ENCODE measurements around the gene JPH4.

Gene JPH4

DNA sequence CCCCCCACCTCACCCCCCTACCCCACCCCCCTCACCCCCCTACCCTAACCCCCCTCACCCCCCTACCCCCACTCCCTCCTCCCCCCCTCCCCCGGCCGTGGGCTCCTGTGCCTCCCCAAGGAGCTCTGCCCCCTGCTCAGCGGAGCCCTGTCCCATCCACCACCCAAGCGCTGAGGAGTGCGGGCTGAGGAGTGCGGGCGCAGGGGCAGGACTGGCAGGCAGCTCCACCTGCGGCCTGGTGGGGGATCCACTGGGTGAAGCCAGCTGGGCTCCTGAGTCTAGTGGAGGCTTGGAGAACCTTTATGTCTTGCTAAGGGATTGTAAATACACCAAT, 2.3 kb upstream of the JPH4 start:
- in situ Hi-C loops (cut with MboI; ENCODE audit: low sequenced_read_pairs) = no loop called here

DNA sequence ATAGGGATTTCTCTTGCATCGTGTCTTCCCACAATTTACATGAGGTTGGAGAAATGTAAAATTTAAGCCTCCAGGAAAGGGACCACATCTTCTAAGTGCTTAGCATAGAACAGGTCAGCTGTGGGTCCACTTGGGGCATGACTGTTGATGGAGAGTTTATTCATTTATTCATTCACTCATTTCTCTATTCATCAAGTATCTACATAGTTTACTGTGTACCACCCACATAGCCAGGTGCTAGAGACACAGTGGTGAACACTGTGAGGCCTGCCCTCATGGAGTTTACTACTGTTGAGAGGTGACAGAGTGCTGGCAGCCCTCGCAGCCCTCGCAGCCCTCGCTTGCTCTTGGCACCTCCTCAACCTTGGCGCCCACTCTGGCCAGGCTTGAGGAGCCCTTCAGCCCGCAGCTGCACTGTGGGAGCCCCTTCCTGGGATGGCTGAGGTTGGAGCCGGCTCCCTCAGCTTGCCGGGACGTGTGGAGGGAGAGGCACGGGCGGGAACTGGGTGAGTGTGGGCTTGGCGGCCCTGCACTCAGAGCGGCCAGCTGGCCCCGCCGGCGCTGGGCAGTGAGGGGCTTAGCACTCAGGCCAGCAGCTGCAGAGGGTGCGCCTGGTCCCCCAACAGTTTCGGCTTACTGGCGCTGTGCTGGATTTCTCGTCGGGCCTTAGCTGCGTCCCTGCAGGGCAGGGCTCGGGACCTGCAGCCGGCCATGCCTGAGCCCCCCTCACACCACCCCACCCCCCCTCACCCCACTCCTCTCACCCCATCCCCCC, 1.7 kb upstream of the JPH4 start:
- in situ Hi-C loops (cut with MboI; ENCODE audit: low sequenced_read_pairs) = no loop called here

DNA sequence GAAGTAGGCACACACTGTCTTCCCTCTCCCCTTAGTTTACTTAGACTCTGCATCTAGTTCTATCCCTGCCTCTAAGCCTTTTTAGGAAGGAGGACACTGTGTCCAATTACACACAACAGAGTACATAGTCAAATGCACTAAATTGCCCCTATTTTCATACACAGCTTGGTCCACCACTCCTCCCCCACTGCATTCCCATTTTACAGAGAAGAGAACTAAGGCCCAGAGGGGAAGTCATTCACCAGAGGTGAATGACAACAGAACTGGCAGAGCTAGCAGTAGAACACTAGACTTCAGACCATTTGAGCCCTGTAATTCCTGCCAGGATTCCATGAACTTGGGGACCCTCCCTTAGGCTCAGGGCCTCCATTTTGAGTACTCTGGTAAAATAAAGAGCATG, 1.1 kb upstream of the JPH4 start:
- in situ Hi-C loops (cut with MboI; ENCODE audit: low sequenced_read_pairs) = no loop called here

DNA sequence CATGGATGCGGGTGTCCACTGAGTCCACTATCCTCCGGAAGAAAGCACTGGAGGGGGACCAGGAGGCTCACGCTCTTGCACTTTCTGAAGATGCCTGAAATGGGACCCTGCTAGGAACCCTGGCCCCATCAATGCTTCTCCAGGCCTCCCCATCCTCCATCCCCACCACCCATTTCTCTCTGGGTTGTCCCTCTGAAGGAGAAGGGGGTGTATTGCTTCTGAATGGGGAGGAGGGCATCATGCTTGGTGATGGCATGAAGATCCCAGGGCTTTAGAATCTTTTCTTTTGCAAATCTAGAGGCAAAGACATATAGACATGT, 681 bp upstream of the JPH4 start:
- in situ Hi-C loops (cut with MboI; ENCODE audit: low sequenced_read_pairs) = no loop called here

DNA sequence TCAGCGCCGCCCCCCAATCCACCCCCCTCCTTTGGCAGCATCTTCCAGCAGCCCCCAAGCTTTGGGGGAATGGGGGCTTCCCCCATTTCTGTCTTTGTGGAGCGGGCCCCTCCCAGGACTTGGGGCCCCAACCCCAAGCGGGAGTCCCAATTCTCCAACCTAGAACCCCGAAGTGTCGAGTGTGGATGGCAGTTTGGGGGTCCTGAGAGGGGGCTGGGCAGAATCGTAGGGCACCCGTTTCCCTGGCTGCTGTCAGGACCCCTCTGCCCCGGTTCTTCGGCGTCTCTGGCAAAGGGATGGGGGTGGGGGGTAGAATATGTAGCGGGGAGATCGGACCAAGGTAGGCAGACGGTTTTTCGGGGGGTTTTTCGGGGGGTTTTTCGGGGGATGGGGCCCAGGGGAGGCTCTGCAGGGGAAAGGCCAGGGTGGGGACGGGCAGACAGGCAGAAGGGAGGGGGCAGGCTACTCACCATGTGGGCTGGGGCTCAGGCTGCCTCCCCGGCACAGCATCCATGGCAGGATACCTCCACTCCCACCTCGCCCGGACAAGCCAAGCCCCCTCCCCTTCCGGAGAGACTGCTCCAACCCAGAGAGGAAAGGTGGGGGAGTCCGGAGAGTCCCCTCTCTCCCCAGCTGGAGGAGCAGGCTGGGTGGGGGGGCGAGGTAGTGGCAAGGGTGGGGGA, 739 bp downstream of the JPH4 start:
- in situ Hi-C loops (cut with MboI; ENCODE audit: low sequenced_read_pairs) = no loop called here

DNA sequence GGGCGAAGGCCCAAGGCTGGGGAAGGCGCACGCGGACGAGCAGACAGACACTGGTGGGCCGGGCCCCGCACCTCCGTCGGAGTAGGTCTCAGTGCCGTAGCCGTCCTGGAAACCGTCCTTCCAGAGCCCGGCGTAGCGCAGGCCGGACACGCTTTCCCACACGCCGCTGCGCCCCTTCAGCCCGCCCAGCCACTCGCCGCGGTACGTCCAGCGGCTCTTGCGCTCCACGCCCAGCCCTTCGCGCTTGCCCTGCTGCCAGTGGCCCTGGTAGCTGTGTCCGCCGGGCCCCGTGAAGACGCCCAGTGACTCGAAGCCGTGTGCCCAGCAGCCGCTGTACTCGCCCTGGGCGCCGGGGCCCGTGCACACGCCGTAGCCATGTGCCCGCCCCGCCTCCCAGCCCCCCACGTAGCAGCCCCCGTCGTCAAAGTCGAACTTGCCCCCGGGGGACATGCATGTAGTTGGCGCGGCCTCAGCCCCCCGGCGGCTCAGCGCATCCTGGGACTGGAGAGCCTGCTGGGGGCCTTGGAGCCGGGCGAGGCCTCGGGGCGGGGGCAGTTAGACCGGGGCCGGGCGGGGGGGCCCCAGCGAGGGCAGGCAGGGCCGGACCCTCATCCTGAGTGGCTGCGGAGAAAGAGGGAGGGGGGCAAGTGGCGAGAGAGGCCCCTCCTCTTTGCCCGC, 1.4 kb downstream of the JPH4 start:
- in situ Hi-C loops (cut with MboI; ENCODE audit: low sequenced_read_pairs) = no loop called here

DNA sequence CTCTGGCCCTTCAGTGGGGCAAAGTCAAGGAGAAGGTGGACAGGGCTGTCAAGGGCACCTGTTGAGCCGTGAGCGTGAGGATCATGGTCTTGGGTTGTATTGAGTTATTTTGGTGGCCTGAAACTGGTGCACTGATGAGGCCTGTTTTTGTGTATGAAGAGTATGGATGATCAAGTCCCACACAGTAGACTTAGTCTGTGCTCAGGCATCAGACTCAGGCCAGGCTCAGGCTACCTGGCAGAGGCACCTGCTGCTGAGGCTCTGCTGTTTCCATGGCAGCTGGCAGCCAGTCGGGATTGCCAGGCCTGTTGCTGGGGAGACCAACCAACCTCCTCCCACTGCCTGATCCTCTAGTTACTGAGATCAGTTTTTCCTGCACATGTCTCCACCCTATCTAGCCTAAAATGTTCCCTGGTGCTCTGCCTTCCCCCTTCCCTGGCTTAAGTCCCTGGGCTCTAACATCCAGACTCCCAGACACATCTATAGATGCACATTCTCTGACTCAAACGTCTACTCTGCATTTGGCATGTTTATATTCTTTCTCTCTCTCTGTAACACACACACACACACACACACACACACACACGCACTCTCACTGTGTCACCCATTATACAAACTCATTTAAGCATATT, 5.1 kb downstream of the JPH4 start:
- in situ Hi-C loops (cut with MboI; ENCODE audit: low sequenced_read_pairs) = no loop called here

DNA sequence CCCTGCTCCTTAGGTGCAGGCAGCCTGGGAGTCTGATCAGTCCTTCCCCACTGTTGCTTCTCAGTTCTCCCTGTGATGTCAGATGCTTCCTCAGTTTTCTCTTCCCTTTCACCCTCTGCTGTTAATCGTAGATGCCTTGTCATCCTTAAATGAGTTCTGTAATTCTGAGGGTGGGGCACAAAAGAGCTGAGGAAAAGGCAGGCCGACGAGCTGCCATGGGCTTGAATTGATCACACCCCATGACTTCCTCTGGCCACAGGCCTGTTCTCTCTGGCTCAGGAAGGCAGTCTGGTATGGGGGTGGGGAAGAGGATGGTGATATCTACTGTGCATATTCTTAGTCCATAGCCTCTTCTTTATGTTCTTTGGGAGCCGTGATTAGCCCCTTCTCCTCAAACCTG, 5.8 kb downstream of the JPH4 start:
- in situ Hi-C loops (cut with MboI; ENCODE audit: low sequenced_read_pairs) = no loop called here

DNA sequence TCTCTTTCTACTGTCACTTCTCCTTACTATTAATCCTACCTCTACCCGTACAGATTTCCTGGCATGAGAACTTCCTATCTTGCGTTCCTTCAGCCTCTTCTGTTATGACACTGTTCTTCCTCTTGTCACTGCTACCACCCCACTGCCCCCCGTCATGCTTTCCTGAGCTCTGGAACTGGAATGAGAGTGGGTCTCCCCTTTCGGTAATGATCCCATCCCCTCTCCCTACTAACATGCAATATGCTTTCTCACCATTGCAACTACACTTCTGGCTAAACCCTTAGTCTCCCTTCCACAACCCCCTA, 6.1 kb downstream of the JPH4 start:
- in situ Hi-C loops (cut with MboI; ENCODE audit: low sequenced_read_pairs) = no loop called here

DNA sequence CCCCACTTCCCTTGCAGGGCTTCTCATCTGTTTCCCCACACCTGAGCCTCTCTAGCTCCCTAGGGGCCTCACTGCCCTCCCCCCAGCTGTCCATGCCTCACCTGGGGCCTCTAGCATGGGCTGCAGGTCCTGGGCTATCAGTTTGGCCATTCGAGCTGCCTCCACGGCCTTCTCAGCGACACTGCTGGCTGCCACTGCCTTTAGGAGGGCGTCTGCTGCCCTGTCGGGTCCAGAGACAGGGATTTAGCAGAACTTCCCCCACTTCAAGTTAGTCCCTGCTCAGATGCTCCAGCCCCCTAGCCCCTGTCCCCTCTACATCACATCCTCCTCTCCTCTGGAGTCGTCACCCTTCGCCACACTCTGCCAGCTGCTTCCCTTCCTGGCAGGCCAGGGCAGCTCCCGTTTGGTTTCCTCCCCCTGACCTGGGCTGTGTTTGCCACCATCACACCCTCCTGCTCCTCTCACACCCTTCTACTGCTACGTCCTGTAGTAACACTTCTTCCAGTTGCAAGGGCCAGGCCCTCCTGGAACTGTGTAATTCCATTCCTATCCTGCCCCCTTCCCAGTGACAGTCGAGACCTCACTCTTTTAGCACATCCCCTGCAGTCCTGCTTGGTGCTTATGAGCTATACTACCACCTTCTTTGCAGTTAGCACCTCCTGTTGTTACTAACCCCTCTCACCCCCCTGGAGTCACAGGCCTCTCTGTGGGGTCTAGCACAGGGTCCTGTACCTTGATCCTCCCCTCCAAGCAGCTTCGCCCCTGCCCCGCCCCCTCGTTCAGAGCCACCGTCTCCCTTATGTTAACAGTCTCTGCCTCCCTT, 6.7 kb downstream of the JPH4 start:
- in situ Hi-C loops (cut with MboI; ENCODE audit: low sequenced_read_pairs) = no loop called here

DNA sequence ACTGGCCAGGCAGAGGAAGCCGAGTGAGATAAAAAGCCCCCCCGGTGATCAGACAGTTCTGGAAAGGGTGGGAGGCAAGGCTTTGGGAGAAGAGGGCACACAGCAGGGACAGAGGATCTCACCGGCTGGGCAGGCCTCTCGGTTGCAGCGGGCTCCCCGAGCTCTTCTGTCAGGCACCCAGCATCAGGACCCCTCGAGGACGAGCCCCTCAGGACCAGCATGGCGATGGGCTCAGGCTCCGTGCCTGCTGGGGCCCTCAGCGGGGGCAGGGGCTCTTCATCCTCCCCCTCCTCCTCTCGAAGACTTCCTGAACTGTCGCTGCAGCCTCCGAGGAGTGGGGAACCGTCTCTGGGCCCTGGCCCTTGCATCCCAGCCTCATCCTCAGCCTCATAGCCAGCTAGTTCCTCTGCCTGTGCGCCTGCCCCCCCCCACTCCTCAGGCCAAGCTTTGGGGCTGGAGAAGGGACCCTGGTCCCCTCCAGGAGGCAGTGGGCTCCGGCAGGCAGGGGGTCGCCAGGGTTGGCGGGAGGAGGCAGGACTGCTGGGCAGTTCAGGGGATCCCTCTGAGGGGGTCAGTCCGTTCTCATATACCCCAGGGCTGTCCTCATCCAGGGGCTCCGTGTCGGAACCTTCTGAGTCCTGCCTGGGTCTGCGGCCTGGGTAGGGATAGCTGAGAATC, 7.6 kb downstream of the JPH4 start:
- in situ Hi-C loops (cut with MboI; ENCODE audit: low sequenced_read_pairs) = no loop called here

DNA sequence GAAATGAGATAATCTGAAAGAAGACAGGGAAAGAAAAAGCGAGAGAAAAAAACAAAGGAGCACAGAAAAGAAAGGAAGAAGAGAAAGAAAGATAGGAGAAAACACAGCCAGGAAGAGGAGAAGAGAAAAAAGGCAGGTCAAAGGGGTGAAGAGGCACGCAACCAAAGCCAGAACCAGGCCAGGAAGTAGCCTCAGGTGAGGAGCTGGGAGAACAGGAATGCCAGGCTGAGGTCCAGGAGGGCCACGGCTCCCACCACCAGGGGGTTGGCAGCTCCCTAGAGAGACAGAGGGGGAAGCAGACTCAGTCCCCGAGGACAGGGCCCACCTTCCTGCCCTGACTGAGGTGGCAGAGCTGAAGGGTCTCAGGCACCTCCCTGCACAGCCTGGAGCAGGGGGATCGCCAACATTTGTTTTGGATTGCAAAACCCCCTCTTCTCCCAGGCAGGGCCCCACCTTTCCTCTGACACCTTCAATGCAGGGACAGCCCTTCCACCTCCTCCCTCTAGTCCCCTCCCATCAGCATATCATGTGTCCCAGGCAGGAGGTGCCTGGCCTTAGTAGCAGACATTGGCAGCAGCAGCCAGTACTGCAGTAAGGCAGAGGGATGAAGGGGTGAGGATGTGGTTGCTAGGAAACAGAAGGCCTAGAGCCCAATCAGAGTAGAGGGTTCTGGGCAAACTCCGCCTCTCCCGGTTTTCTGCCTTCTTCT, 9.0 kb downstream of the JPH4 start:
- in situ Hi-C loops (cut with MboI; ENCODE audit: low sequenced_read_pairs) = no loop called here

DNA sequence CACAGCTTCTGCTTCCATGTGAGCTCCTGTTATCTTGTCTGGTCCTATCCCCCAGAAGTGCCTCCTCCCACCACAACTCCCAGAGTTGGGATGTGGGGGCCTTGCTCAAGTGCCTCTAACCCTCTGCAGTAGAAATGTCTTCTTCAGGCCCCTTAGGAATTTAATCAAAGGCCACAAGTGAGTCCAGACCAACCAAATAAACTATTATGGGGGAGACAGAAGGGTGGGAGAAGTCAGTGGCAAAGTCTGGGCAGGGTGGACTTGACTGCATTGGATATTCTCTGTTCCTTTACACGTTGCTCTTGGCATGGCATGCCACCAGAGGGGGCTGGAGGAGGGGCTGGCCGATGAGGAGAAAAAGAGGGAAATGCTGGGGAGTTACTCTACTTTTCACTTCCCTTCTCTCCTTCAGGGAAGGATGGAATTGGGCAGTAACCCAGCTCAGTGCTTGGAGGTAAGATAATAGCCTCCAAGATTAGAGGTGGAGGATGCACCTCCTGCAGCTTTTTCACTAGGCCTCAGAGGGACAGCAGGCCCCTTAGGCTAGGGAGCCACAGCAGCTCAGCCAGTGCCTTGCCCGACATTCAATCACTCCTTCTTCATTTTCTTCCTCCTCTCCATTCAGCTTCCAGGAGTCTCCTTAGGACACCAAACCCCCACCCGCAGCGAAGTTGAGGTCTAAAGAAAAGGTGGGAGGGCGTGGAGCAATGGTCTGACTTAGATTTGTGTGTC, 9.8 kb downstream of the JPH4 start:
- in situ Hi-C loops (cut with MboI; ENCODE audit: low sequenced_read_pairs) = no loop called here

DNA sequence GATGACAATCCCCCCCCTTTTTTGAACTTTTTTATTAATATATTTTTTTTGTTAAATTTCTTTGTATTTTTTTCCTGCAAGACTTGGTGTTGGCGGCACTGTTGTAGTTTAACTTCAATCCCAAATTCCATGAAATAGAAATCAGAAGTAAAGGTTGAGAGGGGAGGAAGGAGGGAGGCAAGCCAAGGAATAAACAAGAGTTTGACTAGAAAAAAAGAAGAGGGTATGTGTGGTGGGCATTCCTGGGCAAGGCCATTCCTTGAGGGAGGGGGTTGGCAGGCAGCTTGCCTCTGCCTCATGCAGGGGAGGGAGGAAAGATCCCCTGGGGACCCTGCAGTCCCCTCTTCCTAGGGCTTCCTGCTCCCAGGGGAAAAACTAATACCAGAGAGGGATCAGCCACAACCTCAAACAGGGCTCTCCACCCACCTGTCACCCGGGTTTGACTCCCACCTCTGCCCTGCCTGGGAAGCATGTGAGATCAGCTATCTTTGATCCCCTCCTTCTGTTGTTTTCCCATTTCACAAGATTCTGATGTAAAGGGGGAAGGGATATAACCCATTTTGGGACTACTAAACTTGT, 10.5 kb downstream of the JPH4 start:
- in situ Hi-C loops (cut with MboI; ENCODE audit: low sequenced_read_pairs) = no loop called here

DNA sequence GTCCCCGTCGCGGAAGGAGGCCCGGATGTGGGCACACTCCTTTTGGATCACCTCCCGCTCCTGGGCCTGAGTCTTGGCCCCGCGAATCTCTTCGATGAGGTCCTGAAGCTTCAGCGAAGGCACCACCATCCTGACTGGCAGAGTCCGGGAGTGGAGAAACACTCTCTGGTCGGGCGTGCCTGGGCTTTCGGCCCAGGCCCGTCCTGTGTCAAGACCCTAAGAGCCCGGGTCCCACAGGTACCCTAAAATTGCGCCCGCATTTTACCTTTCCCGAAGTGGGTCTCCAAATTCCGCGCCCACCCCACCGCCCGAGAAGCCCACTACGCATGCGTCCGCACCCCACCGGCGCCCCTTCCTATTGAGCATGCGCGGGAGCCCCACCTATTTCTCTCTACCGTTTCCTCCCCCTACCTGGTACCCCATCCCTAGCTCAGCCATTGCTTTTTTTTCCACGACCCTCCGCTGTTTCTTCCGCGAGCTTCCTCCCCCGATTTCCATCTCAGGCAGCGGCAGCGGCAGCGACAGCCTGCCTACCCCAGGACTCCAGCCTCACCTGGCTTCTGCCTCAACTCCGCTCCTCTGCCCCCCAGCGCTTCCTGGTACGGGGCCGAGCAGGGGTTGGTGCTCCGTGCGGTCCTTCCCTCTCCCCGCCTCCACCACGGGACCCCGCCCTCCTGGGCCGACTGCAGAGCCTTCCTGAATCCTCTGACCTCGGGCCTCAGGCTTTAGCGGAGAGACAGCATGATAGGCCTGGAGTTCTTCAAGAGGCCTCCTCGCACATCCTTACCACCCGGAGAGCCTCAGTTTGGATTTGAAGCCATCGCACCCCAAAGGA, 11.2 kb downstream of the JPH4 start, which contains the start of gene AP1G2:
AP1G2 (minus strand) TSS at position 606 of the 835 bp plus-strand sequence; CDS start at position 129, 477 bp downstream.
- in situ Hi-C loops (cut with MboI; ENCODE audit: low sequenced_read_pairs) = no loop called here

DNA sequence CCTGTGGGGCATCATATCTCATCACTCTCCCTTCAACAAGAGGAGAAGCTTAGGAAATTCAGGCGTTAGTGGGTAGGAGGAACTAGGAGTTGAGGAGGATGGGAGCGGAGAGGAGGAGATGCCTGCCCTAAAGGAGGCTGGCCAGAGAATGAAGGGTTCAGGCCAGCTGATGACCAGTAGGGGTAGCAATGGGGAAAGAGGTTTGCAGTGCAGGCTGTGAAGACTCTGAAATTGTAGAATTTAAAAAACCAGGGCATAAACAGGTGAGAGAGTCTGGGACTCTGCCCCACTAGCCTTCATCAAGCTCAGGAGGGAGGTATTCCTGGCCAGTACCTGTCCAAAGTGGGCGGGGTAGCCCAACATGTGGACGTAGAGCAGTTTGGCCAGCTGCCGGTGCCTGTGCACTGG, 11.8 kb downstream of the JPH4 start:
- in situ Hi-C loops (cut with MboI; ENCODE audit: low sequenced_read_pairs) = no loop called here

DNA sequence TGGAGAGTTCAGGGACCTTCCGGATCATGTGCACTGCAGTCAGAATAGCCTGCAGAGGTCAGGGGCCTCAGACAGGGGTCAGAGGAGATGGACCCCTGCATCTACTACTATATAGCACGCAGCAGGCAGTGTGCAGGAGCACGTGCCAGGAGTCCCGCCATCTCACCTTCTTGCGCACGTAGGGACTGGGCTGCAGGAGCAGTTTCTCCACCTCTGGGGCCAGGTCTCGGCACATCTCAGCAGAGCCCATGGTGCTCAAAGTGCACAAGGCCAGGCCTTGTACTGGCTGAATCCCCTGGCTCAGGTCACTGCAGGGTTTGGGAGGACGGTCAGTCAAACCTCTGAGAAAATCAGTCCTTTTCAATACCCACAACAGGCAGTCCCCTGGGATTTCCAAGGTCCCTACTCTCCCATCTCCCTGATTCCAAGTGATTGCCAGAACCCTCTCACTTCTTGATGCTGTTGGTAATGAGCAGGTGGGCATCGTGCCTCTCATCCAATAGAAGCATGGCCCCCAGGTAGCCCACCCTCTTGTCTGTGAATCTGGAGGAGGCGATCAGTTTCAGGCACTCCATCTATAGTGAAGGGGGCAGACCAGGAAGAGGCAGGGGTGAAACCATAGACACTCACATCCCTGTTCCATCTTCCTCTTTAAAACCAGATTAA, 12.3 kb downstream of the JPH4 start:
- in situ Hi-C loops (cut with MboI; ENCODE audit: low sequenced_read_pairs) = no loop called here

DNA sequence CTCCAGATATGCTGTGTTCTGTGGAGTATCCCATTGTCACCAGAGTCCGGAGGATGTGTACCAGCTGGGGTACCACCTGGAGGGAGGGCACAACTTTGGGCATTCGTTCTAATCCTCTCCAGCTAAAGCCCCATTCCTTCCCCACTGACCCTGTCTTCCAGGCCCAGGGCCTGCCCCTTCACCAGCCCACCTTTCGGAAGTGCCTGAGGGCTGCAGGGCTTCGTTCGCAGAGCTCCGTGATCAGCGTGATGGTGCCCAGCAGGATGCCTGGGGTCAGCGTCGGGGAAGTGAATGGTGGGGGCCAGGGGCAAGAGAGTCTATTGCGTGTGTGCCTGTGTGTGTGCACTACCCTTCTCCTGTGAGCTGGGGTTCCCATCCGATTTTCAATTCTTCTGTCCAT, 13.0 kb downstream of the JPH4 start:
- in situ Hi-C loops (cut with MboI; ENCODE audit: low sequenced_read_pairs) = no loop called here
